Raji (cell line): ENCODE results near the gene DOHH.
A peak's percentile ranks its signal among the peaks of the same experiment; 100 is the strongest.

Experiments
- POLR2A ChIP-seq: IDR thresholded peaks from 2 replicates; pipeline ENCODE4 v1.6.1; 2011; ENCODE audit warnings: low read depth, low read length, control low read depth; ENCODE audit not compliant: insufficient read depth

Gene DOHH, protein sequence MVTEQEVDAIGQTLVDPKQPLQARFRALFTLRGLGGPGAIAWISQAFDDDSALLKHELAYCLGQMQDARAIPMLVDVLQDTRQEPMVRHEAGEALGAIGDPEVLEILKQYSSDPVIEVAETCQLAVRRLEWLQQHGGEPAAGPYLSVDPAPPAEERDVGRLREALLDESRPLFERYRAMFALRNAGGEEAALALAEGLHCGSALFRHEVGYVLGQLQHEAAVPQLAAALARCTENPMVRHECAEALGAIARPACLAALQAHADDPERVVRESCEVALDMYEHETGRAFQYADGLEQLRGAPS

DNA sequence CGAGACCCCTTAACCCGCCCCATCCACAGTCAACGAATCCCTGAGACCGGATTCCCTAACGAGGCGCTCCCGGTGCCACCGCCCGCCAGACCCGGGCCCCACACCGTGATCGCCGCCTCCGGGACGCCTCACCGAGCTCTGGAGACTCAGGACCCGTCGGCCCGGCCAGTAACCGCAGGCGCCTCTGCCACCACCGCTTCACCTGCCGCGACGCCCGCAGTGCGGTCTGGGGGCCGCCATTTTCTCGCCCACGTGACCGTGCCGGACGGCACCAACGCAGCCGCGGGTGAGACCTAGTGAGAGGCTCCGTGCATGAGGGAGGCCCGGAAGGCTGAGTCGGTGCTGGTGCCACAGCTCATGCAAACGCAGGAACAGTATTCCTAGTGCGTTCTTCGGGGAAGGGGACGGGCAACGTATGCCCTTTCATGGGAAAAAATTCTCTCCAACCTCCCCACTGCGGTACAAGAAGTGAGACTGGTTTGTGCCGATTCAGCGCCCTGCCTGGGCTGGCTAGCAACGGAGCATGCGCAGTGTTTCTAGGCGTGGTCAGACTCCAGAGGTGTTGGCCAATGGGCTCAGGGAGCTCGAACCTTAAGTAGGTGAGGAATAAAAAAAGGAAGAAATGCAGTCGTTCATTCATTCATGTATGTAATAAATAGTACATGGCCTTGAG, at the start of gene DOHH:
Gene DOHH, minus strand, starts transcription at position 246 of the 673 bp plus-strand sequence. CDS start 3,860 bp downstream, outside the sequence.
- peak; percentile 82 for TF ChIP-seq POLR2A

DNA sequence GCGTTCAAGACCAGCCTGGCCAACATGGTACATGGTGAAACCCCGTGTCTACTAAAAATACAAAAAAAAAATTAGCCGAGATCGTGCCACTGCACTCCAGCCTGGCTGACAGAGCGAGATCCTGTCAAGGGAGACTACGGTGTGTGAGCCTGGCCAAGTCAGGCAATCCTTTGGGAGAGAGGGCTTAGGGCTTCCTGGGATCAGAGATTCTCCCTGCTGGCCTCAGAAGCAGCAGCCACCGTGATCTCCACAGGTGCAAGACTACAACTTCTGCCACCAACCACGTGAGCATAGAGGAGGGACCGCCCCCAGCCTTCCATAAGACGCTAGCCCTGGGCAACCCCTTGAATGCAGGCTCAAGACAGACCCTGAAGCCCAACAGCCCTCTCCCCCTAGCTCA, 49.3 kb upstream of the DOHH start:
- no peak for TF ChIP-seq POLR2A

DNA sequence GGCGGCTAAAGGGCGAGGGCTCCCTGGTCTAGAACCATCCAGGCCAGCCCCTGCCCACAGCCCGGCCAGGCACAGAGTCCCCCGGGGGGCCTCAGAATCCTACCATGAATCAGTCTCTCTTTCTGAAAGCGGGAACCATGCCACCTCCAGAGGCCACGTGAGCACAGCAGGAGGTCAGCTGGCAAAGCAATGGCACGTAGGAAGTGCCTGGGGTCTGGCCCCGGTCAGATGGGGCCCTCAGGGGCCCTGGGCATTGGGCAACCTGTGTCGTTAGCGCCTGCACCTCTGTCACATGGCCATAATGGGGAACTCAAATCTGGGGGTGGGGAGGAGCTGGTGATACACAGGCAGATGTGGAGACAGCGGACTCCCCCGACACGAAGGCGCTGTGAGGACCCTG, 48.1 kb upstream of the DOHH start:
- no peak for TF ChIP-seq POLR2A

DNA sequence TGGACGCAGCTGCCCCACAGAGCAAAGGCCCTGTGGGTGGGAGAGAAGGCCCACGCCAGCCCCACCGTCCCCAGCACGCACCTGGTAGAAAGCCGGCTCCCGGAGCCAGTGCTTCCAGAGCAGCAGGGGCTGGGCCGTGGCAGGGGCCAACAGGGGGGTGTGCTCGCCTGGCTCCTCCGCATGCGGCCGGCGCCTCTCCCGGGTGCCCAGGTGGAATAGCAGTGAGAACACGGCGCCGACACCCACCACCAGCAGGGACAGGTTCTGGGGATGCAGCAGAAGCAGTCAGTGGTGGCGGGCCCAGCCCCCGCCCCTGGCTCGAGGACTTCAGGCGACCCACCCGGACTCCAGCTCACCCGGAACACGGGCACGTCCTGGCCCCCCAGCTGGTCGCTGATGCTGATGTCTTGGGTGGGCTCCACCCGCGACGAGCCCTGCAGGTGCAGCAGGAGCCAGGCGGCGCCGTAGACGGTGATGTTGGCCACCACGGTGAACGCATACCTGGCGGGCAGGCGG, 47.4 kb upstream of the DOHH start:
- no peak for TF ChIP-seq POLR2A

DNA sequence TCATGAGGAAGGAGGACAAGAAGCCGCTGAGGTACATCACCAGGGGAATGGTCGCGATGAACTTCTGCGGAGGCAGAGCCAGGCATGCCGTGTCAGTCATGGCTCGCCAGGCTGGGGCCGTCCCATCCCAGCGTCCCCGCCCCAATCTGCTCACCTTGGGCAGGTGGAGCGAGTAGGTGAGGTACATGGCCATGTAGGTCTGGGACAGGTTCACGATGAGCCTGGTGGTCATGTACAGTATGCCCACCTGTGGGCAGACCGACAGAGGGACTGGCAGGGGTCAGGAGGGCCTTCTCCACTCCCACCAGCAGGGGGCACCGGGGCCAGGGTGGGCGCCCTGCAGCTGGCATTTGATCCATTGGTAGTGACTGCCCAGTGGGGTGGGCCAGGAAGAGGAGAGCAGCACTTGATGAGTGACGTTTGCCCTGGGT, 46.8 kb upstream of the DOHH start:
- TF ChIP-seq POLR2A = no peak

DNA sequence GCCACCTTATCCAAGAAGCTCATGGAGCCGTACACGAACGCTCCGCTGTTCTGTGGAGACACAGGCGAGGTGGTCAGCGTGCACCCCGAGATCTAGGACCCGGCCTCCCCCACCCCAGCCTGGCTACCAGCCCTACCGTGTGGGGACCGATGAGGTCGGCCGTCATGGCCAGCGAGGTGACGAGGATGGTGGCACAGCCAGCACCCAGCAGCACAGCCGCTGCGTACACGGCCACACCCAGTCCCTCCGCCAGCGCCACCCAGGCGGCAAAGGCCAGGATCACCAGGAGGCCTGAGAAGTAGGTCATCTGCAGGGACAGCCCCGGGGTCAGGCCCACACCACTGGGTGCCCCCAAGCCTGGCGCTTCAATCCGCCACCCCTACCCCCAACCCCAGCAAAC, 45.6 kb upstream of the DOHH start:
- TF ChIP-seq POLR2A = no peak

DNA sequence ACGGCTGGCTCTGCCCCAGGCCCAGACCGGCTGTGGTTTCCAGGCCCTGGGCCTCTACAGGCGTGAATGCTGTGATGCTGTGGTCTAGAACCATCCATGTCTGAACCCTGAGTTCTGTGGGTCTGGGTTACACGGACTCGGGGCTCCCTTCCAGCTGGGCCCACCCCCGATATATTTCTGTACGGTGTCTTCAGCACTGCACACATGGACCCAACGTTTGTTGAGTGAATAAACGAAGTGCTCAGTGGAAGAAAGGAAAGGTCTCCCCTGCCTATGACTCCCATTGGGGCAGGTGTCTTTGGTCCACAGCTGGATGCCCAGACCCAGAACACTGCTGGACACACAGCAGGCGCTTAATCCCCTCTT, 45.2 kb upstream of the DOHH start:
- no peak for TF ChIP-seq POLR2A

DNA sequence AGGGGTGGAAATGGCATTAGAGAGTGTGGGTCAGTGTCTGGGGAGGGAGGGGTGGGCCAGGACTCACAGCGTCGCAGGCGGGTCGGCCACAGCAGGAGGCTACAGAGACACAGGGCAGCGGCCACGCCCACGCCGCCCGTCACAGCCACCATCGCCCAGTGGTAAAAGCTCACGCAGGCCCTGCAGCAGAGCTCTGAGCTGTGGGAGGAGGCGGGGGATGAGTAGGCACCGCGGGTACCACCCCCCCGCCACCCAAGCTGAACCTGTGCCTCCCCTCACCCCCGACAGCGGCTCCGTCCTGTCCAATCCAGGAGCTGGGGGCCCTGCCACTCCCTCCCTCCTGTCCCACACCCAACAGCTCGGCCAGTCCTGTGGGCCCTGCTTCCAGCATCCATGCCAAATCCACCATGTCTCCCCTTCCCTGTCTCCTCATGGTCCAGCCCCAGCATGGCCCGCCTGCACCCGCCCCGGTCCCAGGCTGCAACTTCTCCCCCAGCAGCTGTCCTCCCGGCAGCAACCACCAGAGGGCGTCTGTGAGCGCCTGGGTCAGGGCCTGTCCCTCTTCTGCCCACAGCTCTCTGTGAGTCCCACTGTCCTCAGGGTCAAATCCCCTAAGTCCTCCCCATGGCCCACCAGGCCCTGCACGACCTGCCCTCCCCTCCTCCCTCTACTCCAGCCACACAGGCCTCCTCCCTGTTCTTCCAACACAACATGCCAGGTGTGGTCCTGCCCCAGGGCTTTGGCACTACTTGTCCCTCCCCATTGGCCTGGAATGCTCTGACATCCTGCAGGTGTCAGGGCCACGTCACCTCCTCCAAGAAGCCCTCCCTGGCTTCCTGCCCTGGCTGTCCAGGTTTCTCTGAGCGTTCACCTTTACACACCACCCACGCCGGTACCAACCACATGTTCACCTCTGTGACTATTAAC, 44.5 kb upstream of the DOHH start:
- TF ChIP-seq POLR2A = no peak

DNA sequence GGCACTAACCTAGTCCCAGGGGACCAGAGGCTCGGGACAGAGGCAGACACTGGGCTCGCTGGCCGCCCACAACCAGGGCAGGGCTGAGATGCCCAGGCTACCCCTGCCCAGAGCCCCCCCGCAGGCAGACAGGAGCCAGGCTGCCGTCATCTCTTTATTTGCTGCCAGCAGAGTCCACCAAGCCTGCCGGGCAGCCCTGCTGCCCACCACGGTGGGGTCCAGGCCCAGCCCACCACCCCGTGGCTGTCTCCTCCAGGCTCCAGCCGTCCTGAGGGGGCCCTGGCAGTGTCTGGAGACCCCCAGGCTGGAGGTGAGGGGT, 43.5 kb upstream of the DOHH start:
- no peak for TF ChIP-seq POLR2A

DNA sequence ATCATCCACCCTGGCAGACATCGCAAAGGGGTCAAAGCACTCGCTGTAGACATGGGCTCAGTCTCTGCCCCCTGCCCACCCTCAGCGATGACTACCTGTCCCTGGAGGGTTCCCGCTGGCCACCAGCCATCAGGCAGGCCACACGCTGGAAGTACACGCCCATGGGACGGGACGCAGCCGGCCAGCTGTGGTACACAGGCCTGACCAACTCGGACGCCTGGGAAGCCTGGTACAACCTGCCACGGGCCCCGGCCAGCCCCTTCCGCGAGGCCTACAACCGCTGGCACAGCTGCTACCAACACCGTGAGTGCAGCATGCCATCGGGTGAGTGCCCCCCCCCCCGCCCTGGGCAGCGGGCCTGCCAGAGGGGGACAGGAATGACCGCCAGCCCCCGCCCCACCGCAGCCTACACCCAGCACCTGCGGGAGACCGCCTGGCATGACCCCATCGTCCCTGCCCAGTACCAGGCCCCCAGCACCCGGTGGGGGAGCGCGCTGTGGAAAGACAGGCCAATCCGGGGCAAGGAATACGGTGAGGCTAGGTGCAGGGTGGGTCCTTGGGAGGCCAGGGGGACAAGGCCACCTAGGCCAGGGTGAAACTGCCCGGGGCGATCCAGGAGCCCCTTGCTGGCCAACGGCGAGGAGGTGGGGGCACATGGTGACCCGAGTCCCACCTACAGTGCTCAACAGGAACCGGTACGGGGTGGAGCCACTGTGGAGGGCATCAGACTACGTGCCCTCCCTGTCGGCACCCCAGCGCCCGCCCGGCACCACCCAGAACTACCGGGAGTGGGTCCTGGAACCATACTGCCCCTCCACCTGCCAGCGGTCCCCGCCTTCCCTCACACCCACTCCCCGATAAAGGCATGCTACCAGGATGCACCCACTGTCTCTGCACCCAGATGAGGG, 42.9 kb upstream of the DOHH start:
- TF ChIP-seq POLR2A = no peak

DNA sequence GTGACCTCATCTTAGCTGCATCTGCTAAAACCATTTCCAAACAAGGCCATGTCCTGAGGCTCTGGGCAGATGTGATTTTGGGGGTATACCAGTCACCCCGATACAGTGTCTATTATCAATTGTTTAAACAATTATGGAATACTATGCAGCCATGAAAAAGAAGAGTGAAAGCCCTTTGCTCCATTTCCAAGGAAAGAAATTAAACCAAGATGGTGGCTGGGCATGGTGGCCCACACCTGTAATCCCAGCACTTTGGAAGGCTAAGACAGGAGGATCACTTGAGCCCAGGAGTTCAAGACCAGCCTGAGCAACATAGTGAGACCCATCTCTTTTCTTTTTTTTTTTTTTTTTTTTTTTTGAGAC, 39.3 kb upstream of the DOHH start:
- no peak for TF ChIP-seq POLR2A

DNA sequence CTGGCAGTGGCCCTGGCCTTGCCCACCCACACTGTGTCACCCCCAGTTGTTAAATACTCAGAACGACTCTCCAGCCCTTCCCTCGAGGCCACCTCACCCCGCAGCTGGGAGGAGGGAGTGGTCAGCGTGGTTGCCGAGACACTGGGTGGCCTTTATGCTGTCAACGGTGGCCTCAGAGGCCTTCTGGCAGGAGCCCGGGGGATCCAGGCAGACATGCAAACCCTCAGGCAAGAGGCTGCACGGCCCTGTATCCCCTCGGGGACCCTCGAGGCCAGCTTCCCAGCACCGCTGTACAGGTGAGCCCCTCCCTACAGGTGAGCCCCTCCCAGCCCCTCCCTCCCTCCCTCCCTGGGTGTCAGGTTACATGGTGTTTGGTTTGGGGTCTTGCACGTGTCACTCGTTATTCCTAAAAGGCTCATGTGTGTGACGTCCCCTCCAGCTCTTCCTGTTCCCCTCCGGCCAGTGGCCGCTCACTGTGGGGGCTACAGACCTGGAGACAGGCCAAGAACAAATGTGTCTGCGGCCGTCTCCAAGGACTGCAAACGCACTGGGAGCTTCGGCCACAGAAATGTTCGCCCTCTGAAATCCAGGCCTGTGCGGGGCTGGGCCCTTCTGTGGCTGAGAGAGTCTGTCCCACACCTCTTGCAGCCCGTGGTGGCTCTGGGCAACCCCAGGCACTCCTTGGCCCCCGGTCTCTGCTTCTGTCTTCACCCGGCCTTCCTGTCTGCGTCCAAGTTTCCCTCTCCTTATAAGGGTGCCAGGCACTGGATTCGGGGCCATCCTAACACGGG, 38.7 kb upstream of the DOHH start, which contains the start of gene TEKTIP1:
Gene TEKTIP1, plus strand, starts transcription at position 210 of the 791 bp plus-strand sequence. Its CDS starts 4 bp downstream, at position 214.
- no peak for TF ChIP-seq POLR2A

DNA sequence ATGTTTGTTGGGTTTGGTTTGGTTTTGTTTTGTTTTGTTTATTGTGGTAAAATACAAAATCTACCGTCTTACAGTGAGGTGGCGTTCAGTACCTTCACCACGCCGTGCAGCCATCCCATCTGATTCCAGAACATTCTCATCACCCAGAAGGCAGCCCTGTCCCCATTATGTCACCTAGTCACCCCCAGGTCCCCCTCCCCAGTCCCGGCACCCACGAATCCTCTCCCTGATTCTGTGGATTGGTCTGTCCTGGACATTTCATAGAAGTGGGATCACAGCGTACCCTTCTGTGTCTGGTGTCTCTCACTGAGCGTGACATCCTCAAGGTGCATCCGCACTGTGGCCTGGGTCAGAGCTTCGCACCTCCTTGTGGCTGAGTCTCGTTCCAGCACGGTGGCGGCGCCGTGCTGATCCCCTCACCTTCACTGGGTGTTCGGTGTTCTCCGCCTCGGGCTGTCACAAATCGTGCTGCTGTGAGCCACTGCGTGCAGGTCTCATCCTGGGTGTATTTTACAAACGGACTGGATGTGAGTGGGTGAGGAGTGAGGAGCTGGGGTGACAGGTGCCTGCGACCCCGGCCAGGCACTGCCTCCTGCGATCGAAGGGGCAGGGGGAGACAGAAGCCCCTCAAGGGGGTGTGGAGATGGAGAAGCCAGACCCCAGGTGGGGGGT, 37.9 kb upstream of the DOHH start:
- TF ChIP-seq POLR2A = no peak
